Erythroblast (primary cell): ENCODE measurements around the gene ARMC7.

Experiments
- GATA1 ChIP-seq: IDR thresholded peaks from 2 replicates; pipeline ENCODE4 v1.6.1; 2011; ENCODE audit warnings: low read depth, mild to moderate bottlenecking, control low read depth, low read length, moderate library complexity
- POLR2A ChIP-seq: IDR thresholded peaks from 2 replicates; pipeline ENCODE4 v1.6.1; 2011; ENCODE audit warnings: mild to moderate bottlenecking, low read length

GRCh38 chr17:75084039-75084660 is 25.6 kb upstream of the ARMC7 start:
- TF ChIP-seq POLR2A (no peak), GATA1 (no peak)
